ENCODE measurements around the gene CELA1. TPM values are rescaled to one million over a fixed set of nuclear protein-coding genes. Genes with fewer than 3 reads are reported as not detected.

Gene CELA1
- total and polyA plus RNA-seq, 8 donors, result not detected

DNA sequence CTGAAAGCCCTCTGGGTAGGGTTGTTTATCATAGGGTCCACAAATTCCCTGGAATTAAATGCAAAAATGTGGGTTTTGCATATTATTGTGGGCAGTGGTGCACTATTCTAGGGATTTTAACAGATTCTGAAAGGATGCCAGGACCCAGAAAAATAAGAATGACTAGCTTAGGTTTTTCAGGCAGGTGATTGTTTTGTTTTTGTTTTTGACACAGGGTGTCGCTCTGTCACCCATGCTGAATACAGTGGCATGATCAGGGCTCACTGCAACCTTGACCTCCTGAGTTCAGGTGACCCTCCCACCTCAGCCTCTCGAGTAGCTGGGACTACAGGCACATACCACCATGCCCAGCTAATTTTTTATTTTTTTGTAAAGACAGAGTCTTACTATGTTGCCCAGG, 25.5 kb upstream of the CELA1 start:
- peak overlapping the region in 4 of 5 donors; percentile 52 to 75 (median 58) for H3K27ac ChIP-seq
- peaks cover 0 to 44% (median 18%) of the 10 kb centered on the region in 4 donors for H3K36me3 ChIP-seq
- H3K4me3 ChIP-seq, result no peak overlapping the region
- H3K27me3 ChIP-seq, result no peaks in the 10 kb centered on the region
- intact Hi-C loops (cut with DNase I; ENCODE audit: low total_unique reads), result no loop called here
- DNase-seq, result no peak
- TF ChIP-seq EP300 (IDR thresholded peaks at IDR 0.05), result no peak
- no peak for TF ChIP-seq POLR2AphosphoS5 (IDR thresholded peaks at IDR 0.05)
- no peak for TF ChIP-seq POLR2A (IDR thresholded peaks at IDR 0.05)
- TF ChIP-seq, protein P1, sequence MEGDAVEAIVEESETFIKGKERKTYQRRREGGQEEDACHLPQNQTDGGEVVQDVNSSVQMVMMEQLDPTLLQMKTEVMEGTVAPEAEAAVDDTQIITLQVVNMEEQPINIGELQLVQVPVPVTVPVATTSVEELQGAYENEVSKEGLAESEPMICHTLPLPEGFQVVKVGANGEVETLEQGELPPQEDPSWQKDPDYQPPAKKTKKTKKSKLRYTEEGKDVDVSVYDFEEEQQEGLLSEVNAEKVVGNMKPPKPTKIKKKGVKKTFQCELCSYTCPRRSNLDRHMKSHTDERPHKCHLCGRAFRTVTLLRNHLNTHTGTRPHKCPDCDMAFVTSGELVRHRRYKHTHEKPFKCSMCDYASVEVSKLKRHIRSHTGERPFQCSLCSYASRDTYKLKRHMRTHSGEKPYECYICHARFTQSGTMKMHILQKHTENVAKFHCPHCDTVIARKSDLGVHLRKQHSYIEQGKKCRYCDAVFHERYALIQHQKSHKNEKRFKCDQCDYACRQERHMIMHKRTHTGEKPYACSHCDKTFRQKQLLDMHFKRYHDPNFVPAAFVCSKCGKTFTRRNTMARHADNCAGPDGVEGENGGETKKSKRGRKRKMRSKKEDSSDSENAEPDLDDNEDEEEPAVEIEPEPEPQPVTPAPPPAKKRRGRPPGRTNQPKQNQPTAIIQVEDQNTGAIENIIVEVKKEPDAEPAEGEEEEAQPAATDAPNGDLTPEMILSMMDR (IDR thresholded peaks at IDR 0.05), result no peak
- peaks cover 9 to 30% (median 11%) of the 10 kb centered on the region in 4 donors for H3K4me1 ChIP-seq
- WGBS, 5 donors, result 67 to 81% (median 79%) methylated on average over 2 of the region's 2 CpGs
- no peaks in the 10 kb centered on the region for H3K9me3 ChIP-seq

DNA sequence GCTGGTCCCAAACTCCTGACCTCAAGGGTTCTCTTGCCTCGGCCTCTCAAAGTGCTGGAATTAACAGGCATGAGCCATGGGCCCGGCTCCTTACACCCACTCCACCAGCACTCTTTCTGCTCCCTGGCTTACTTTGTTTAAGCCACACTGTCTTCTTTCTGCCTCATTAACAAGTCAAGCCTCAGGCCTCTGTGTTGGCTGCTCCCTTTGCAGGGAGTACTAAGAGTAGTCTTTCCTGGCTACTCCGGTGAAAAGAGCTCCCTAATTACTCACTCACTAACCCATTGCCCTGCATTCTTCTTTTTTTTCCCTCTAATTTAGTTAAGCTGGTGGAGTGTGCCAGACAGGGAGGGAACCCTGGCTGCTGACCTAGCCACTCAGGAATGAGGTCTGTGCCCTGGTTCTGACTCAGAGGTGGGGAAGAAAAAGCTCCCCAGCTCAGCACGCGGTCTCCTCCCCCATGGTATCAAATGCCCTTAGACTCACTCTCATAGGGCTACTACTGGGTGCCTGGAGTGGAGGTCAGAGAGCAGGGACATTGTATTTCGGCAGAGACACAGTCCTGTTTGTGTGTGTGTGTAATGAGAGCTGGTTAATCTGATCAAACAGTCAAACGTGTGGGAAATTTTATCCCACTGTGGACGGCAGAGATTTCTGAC, 24.9 kb upstream of the CELA1 start:
- peak; percentile 62 to 90 for DNase-seq
- Histone ChIP-seq H3K9me3 (no peaks in the 10 kb centered on the region), H3K27ac (peak overlapping the region; percentile 50 to 75 (median 53)), H3K4me1 (peaks cover 9 to 30% (median 11%) of the 10 kb centered on the region in 4 donors), H3K27me3 (no peaks in the 10 kb centered on the region), H3K4me3 (no peak overlapping the region), H3K36me3 (peaks cover 0 to 39% (median 12%) of the 10 kb centered on the region in 4 donors)
- TF ChIP-seq, protein P1 (IDR thresholded peaks at IDR 0.05), result no peak
- TF ChIP-seq EP300 (IDR thresholded peaks at IDR 0.05) (no peak), POLR2AphosphoS5 (IDR thresholded peaks at IDR 0.05) (peak in 1 of 3 donors; percentile 73)
- intact Hi-C loops (cut with DNase I; ENCODE audit: low total_unique reads), result no loop called here
- WGBS, 5 donors, result 25 to 37% (median 32%) methylated on average over 8 of the region's 8 CpGs

DNA sequence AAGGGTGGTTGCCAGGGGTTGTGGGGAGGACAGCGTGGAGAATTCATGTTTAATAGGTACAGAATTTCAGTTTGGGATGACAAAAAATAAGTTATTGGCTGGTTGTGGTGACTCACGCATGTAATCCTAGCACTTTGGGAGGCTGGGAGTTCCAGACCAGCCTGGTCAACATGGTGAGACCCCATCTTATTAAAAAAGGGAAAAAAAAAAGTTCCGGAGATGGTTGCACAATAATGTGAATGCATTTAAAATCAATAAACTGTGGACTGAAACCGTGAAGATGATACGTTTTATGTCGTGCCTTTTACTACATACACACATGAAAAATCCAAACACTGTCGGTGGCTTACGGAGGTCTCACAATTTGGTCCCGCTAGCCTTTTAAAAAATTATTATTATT, 24.2 kb upstream of the CELA1 start:
- Histone ChIP-seq H3K4me1 (peaks cover 9 to 30% (median 11%) of the 10 kb centered on the region in 4 donors), H3K9me3 (no peaks in the 10 kb centered on the region), H3K36me3 (peaks cover 0 to 34% (median 10%) of the 10 kb centered on the region in 4 donors), H3K27ac (peak overlapping the region in 1 of 5 donors; percentile 53), H3K4me3 (no peak overlapping the region), H3K27me3 (no peaks in the 10 kb centered on the region)
- 92 to 98% (median 96%) methylated on average over 9 of the region's 9 CpGs for WGBS, 5 donors
- no peak for DNase-seq
- TF ChIP-seq POLR2AphosphoS5 (IDR thresholded peaks at IDR 0.05) (no peak), EP300 (IDR thresholded peaks at IDR 0.05) (no peak), POLR2A (IDR thresholded peaks at IDR 0.05) (no peak)
- TF ChIP-seq, protein P1 (IDR thresholded peaks at IDR 0.05), result no peak
- intact Hi-C loops (cut with DNase I; ENCODE audit: low total_unique reads), result no loop called here

DNA sequence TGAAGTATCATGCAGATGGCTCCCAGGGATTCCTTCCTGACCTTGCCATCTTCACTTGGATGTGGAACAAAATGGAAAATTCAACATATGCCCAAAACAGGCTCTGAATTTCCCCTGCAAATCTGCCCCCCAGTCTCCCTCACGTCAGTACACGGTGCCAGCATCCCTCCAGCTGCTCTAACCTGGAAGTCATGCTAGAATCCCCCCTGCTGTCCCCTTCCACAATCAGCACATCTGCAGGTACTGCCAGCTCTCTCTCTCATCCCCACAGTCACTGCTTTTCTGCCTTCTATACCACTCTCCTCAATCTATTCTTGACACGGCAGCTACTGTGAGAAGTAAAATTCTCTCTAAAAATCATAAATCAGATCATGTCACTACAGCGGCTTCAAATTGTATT, 23.1 kb upstream of the CELA1 start:
- no peaks in the 10 kb centered on the region for H3K27me3 ChIP-seq
- peaks cover 9 to 30% (median 11%) of the 10 kb centered on the region in 4 donors for H3K4me1 ChIP-seq
- TF ChIP-seq POLR2AphosphoS5 (IDR thresholded peaks at IDR 0.05), result no peak
- TF ChIP-seq, protein P1 (IDR thresholded peaks at IDR 0.05), result no peak
- no peak for TF ChIP-seq EP300 (IDR thresholded peaks at IDR 0.05)
- no peak for TF ChIP-seq POLR2A (IDR thresholded peaks at IDR 0.05)
- 73 to 94% (median 87%) methylated on average over 4 of the region's 4 CpGs for WGBS, 5 donors
- H3K4me3 ChIP-seq, result no peak overlapping the region
- intact Hi-C loops (cut with DNase I; ENCODE audit: low total_unique reads), result no loop called here
- no peaks in the 10 kb centered on the region for H3K9me3 ChIP-seq
- H3K36me3 ChIP-seq, result peaks cover 0 to 26% (median 9%) of the 10 kb centered on the region in 4 donors
- H3K27ac ChIP-seq, result peak overlapping the region in 1 of 5 donors; percentile 2
- no peak for DNase-seq
